Ovary (tissue), 3 donors: ENCODE results near the gene RARRES1.

Experiments
- CTCF ChIP-seq, 3 donors: fragments of 450-650 bp in 2 of 3; fragments of 200-600 bp in 1 of 3; IDR thresholded peaks; one replicate each; pipeline versions ENCODE4 v1.5.1 to v1.8.0; 2016 to 2022; ENCODE audit warnings: antibody characterized with exemption in 3 of 3, mild to moderate bottlenecking in 1 of 3
- POLR2A ChIP-seq: fragments of 450-650 bp; IDR thresholded peaks from one replicate; pipeline ENCODE4 v1.6.1; 2017; ENCODE audit warnings: antibody characterized with exemption, mild to moderate bottlenecking, moderate library complexity
- donor health status: DM: no; HTN: no; CAD: no.

- no peak for TF ChIP-seq CTCF (IDR thresholded peaks at IDR 0.05)
- TF ChIP-seq POLR2A = no peak
Observed at GRCh38 chr3:158668506-158668905, 63.8 kb downstream of the RARRES1 start.
